ENCODE results near the gene SLC29A3.

Gene SLC29A3

DNA sequence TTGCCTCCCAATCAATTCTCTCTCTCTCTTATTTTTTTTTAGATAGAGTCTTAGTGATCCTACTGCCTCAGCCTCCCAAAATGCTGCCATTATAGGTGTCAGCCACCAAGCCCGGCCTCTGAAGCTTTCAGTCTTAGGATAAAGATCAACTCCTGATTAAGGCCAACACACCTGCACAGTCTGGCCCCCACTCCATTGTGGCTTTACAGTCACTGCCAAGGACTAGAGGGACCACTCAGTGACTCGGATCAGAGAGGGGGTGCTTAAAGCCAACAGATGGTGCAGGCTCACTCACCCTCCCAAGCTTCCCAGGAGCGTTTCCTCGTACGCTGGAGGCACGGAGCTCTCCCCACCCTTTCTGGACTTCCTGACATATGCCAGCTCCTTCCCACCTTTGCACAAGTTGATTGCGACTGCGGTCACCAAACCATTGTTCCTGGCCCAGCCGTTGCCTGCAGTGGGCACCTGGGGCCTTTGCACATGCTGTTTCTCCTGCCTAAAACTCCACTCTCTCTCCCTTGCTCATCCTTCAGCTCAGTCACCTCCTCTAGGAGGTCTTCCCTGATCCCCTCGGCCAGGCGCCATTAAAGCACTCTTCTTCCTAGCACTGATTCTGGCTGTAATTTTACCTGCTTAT is 76.0 kb downstream of the SLC29A3 start:
- no peak for DNase-seq

DNA sequence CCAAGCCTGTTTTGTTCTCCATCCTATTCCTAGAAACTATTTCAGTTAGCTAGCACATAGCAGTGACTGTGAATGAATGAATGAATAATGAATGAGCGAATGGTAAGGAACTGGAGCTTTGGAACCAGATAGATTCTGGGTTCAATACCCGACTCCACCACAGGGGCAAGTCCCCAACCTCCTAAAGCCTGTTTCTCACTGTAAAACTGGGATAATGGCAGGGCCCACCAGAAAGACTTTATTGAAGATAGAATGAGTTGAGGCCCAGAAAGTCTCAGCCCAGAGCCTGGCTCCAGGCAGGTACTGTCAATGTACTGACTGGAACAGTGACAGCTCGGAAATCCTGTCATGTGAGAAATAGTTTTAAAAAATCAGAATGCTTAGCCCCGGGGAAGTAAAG is 76.6 kb downstream of the SLC29A3 start:
- DNase-seq: no peak

- DNase-seq: peak; percentile 94
Measured at GRCh38 chr10:71396084-71396710, 77.1 kb downstream of the SLC29A3 start.

- DNase-seq: no peak
Measured at GRCh38 chr10:71396711-71397295, 77.7 kb downstream of the SLC29A3 start, which contains the start of gene CDH23. TSS of gene CDH23 (plus strand) at chr10:71396920. CDS start at chr10:71439832, 42,912 bp downstream.

GRCh38 chr10:71397296-71398212 is 78.5 kb downstream of the SLC29A3 start:
- DNase-seq: peak; percentile 82

DNA sequence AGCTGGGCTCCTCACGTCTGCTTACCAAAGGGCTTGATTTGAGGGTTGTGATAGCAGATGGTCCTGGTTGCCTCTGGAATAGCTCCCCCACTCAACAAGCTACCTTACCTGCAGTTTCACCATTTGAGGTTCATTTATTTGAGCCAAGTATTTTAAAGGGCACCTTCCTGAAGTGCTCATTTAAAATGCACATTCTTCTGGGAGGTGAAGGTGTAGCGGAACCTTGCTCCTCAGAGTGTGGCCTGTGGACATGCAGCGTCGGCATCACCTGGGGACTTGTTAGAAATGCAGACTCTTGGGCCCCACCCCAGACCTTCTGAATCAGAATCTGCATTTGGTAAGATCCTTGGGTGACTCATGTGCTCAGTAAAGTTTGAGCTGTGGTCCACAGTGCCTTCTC is 79.9 kb downstream of the SLC29A3 start:
- DNase-seq: no peak

DNA sequence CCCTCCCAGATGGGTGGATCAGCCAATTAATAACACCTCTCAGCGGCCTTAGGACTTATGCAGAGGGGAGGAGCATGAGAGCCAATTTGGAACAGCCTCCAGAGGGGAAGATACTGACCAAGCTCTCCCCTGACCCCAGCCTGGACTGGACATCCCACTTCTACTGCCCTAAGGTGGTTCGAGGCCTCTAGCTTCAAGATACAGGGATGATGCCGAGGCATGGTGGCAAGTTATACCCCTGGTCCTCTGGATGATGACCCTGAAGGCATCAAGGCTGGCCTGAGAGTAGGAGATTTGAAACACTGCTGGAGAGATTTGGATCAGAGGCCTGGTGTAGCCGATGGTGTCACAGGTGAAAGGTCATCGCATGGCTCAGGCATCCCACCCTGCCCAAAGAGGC is 80.9 kb downstream of the SLC29A3 start:
- no peak for DNase-seq

GRCh38 chr10:71401056-71401455 is 82.0 kb downstream of the SLC29A3 start:
- DNase-seq: no peak

DNA sequence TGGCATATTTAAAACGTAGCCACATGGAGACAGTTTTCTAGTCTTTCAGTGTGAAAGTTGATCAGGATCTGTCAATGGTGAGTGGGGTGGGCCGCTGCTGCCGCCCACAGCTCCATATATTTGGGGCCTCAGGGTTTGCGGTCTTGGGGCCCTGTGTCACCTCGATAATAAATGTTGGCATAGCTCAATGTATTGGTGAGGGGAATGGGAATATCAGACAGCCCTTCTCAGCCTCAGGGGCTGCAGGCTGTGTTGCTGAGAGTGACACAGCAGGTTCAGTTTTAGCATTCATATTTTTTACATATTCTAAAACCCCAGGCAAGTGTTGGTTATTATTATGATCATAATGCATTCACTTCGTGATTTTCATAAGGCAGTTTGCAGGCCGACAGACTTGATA is 82.9 kb downstream of the SLC29A3 start:
- no peak for DNase-seq

DNA sequence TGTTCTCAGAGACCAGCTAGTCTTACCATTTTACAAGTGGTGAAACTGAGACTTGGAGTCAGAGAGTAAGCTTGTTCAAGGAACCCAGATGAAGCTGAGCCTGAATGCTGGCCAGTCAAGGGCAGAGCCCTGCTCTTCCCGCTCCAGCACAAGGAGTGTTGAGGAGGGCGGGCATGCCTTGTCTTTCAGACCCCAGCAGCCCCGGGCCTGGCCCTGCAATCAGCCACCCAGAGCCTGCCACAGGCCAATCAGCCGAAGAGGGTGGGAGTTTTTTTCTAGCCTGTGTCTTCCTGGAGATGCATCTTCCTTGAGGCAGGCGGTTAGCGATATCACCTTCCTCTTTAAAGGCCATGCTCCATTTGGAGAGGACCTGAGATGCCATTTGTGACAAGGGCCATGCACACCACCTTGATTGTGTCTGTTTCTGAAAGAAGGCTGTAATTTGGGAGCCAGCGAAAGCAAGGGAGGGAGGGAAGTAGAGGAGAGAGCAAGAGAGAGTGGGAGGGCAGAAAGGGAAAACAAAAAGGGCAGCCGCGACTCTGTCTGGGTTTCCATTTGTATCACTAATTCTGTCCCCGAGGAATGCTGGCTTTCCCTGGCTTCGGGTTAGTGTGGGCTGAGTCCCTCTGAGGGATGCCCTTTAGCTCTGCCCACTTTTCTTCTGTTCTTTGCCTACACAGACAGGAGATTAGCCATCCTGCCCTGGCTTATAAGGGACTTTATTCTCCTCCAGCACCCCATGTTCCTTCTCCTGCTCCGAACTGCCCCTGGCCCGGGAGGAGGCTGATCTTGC is 85.6 kb downstream of the SLC29A3 start:
- no peak for DNase-seq

DNA sequence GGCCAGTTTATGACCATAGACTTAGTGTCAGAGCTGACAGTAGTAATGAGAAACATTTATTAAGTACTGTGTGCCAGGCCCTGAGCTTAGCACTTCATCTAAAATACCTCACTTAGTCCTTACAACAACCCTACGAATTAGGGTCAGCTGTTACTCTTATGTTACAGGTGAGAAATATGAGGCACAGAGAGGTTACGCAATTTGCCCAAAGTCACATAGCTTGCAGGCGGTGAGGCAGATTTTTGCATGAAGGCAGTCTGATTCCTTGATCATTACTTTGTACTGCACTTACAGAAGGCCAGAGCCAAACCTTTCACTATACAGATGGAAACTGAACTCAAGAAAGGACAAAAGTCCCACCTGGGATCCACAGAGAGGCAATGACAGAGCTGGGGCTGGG is 87.8 kb downstream of the SLC29A3 start:
- no peak for DNase-seq

- DNase-seq: no peak
Measured at GRCh38 chr10:71408436-71409225, 89.6 kb downstream of the SLC29A3 start.

DNA sequence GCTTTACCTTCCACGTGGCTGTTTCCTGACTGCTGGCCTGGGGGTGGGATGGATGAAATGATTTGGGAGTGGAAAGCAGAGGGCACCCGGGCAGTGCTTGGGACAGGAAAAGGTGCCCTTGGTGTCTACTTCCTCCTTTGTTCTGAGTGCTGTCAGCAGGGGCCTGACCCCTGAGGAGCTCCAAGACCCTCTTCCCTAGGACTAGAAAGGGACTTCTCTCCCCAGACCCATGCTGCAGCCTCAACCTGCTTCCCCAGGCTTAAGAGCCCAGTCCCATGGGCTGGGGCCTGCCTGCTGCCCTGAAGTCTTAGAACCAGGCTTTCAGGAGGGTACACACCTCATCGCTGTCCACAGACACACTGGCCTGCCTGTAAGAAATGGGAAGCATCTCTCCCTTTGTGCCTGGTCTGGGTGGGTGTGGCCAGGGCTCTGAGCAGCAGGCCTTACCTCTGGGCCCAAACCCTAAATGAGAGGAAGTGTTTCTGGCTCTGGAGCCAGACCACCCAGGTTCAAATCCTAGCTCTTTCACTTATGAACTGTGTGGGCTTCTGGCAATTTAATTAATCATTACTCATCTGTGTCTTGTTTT is 90.6 kb downstream of the SLC29A3 start:
- no peak for DNase-seq

All from retina (tissue), 1 donor.